Common myeloid progenitor, CD34-positive (primary cell): ENCODE data around the gene CASKIN1.

Source experiments
- CTCF ChIA-PET: fragments of 350-600 bp; sonication (Branson Sonifier 250); formaldehyde crosslinking; loops from one replicate; lab custom pipeline; 2021; ENCODE audit warnings: antibody characterized with exemption; lab: Charles Lee
- POLR2A ChIA-PET: fragments of 350-600 bp; sonication (Branson Sonifier 250); formaldehyde crosslinking; loops from one replicate; lab custom pipeline; 2021; ENCODE audit warnings: antibody characterized with exemption; lab: Charles Lee
- DNase-seq, 3 donors: peaks; one replicate each; pipeline versions ENCODE4 v3.0.0 to v3.0.0-alpha.2; 2013
- H3K27ac ChIP-seq, 2 experiments: 1 replicate in 1 of 2; 2 replicates in 1 of 2; pipeline ENCODE4 v1.7.0; 2013; ENCODE audit warnings: inconsistent platforms in 2 of 2, low read length in 2 of 2, mild to moderate bottlenecking in 2 of 2, low read depth in 1 of 2, moderate library complexity in 1 of 2; ENCODE audit not compliant: severe bottlenecking in 2 of 2, insufficient read depth in 1 of 2, poor library complexity in 1 of 2
- H3K27me3 ChIP-seq, 5 experiments: replicated peaks in 2 of 5; 1 replicate in 3 of 5; 2 replicates in 2 of 5; pipeline versions ENCODE4 v1.6.1 to v1.7.0; 2013; ENCODE audit warnings: low read length in 4 of 5, mild to moderate bottlenecking in 2 of 5, moderate library complexity in 2 of 5, inconsistent platforms in 1 of 5; ENCODE audit not compliant: insufficient read depth in 5 of 5, control insufficient read depth in 4 of 5
- H3K36me3 ChIP-seq, 4 experiments: 1 replicate in 2 of 4; 2 replicates in 2 of 4; pipeline versions ENCODE4 v1.6.1 to v1.7.0; 2013; ENCODE audit warnings: low read length in 3 of 4, control low read depth in 1 of 4, mild to moderate bottlenecking in 1 of 4; ENCODE audit not compliant: control insufficient read depth in 4 of 4, insufficient read depth in 4 of 4
- H3K4me1 ChIP-seq, 4 experiments: 1 replicate in 3 of 4; 2 replicates in 1 of 4; pipeline versions ENCODE4 v1.6.1 to v1.7.1; 2013; ENCODE audit warnings: low read length in 3 of 4, mild to moderate bottlenecking in 3 of 4, control low read depth in 1 of 4, inconsistent platforms in 1 of 4, moderate library complexity in 1 of 4; ENCODE audit not compliant: control insufficient read depth in 4 of 4, insufficient read depth in 4 of 4; ENCODE audit errors: control extremely low read depth in 1 of 4
- H3K4me3 ChIP-seq, 7 experiments: 1 replicate in 4 of 7; 2 replicates in 3 of 7; pipeline versions ENCODE4 v1.5.1 to v1.7.0; 2013; ENCODE audit warnings: mild to moderate bottlenecking in 7 of 7, low read length in 6 of 7, moderate library complexity in 6 of 7, inconsistent platforms in 2 of 7, low read depth in 2 of 7, control low read depth in 1 of 7; ENCODE audit not compliant: insufficient read depth in 4 of 7, control insufficient read depth in 1 of 7; ENCODE audit errors: extremely low read depth in 1 of 7
- H3K9me3 ChIP-seq, 5 experiments: 1 replicate in 4 of 5; 2 replicates in 1 of 5; pipeline versions ENCODE4 v1.6.1 to v1.7.1; 2013; ENCODE audit warnings: low read length in 4 of 5, mild to moderate bottlenecking in 2 of 5, inconsistent platforms in 1 of 5, low read depth in 1 of 5, moderate library complexity in 1 of 5; ENCODE audit not compliant: control insufficient read depth in 4 of 5, insufficient read depth in 2 of 5; ENCODE audit errors: control extremely low read depth in 1 of 5
- WGBS: methylation state at CpG from one replicate; pipeline ENCODE4 v1.1.5; 2013; ENCODE audit not compliant: insufficient coverage; 5-methylcytosine and 5-hydroxymethylcytosine counted together

CASKIN1 gene

DNA sequence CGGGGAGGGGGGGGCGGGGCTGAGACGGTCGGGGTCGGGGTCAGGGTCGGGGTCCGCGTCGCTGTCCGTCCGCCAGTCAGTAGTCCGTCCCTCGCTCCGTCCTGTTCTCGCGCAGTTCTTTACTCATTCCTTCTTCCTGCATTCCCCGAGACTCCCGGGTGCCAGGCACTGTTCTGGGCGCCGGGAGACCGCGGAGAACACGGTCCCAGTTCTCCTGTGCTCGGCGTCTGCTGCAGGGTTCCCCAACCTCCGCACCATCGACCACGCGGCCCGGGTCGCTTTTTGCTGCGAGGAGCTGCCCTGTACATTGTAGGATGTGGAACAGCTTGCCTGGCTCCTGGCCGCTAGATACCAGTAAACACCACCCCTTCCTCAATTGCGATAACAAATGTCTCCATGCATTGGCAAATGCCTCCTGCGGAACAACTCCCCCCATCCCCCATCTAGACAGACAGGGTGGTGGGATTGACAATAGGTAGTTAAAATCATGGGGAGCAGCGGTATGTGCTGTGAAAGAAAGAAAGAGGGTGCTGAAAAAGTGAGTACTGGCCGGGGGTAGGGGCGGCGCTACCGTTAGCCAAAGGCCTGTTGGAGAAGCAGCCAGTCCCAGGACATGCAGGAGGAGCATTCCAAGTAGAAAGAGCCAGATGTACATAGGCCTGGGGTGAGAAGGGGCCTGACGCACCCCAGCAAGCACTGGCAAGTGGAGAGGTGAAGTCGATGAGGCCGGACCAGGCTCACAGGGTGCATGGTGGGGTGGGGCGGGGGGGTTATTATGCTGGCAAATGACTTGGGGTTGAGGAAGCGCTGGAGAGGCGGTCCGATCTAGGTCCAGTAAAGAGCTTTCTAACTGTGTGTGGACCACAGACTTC lies 40.2 kb downstream of the CASKIN1 start:
- peak overlapping the region; percentile 49 to 98 (median 83) for H3K4me3 ChIP-seq
- H3K9me3 ChIP-seq, result no peaks in the 10 kb centered on the region
- WGBS, result 8% methylated on average over 35 of the region's 47 CpGs
- DNase-seq, result peak; percentile 25 to 57 (median 46)
- peak overlapping the region; percentile 50 to 73 for H3K27ac ChIP-seq
- POLR2A ChIA-PET, result interaction anchor here (0.6 to 2.7 kb wide), 19 partner anchors 10 to 373 kb away, joined by 3 to 15 read pairs (median 4); partner anchors contain the start of genes AMDHD2, ECI1, MLST8 and NTHL1
- H3K36me3 ChIP-seq, result peaks cover 2 to 39% (median 12%) of the 10 kb centered on the region in 4 experiments
- H3K4me1 ChIP-seq, result peaks cover 6 to 46% (median 45%) of the 10 kb centered on the region in 4 experiments
- no peaks in the 10 kb centered on the region for H3K27me3 ChIP-seq
- CTCF ChIA-PET, result interaction anchor here (1.5 to 5.3 kb wide), 4 partner anchors 16 to 150 kb away, joined by 3 to 80 read pairs (median 4); partner anchors contain the start of gene ECI1

DNA sequence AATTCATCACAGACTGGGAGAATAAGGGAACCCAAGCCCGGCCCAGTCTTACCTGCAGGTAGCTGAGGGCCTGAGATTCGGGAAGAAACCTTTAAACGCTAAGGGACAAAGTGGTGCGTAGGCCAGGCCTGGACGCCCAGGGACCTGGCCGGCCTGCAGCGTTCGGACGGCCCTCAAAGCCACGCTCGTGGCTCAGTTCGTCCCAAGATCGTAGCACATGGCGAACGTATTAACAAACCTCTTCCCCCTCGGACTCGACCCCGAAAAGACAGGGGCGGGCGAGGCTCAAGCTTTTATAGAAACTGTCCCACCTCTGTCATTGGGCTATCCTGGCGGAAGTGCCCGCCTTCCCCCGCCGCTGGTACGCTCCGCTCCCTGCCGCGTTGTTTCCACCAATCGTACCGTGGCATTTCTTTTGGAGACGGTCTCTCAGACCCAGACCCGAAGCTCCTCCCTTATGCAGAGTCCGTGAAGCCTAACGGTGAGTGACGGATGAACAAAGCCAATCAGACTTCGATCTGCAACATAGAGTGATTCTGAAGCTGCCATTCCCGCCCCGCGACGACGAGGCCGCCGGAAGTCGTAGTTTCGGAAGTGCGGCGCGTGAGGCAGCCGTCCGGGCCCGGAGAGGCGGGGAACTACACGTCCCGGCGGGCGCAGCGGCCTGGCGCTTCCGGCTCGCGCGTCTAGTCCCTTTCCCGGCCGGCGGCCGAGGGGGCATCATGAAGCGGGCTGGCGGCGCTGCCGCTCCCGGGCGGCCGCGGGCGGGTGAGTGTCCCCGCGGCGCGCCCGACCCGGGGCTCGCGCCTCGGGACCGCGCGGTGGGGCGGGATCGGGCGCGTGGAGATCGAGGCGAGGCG lies 41.1 kb downstream of the CASKIN1 start, which contains the start of gene TRAF7:
Gene TRAF7 (plus strand): TSS at position 692 of the 860 bp plus-strand sequence. CDS start 8,139 bp downstream, outside the sequence.
- POLR2A ChIA-PET, result interaction anchor here (0.6 to 2.7 kb wide), 27 partner anchors 9 to 372 kb away, joined by 3 to 15 read pairs (median 4); partner anchors contain the start of genes AMDHD2, CCNF, ECI1 and MLST8
- under 1% methylated on average over 49 of the region's 94 CpGs for WGBS
- DNase-seq, result peak; percentile 100
- no peaks in the 10 kb centered on the region for H3K27me3 ChIP-seq
- peak within 1 kb of the TSS; percentile 78 to 98 (median 88) for H3K4me3 ChIP-seq
- peaks cover 2 to 45% (median 15%) of the 10 kb centered on the region in 4 experiments for H3K36me3 ChIP-seq
- CTCF ChIA-PET, result interaction anchor here (0.7 to 5.3 kb wide), 7 partner anchors 9 to 155 kb away, joined by 3 to 80 read pairs (median 4); no protein-coding TSS in a partner anchor
- peaks cover 6 to 55% (median 47%) of the 10 kb centered on the region in 4 experiments for H3K4me1 ChIP-seq
- no peaks in the 10 kb centered on the region for H3K9me3 ChIP-seq
- peak within 1 kb of the TSS; percentile 50 to 83 for H3K27ac ChIP-seq

DNA sequence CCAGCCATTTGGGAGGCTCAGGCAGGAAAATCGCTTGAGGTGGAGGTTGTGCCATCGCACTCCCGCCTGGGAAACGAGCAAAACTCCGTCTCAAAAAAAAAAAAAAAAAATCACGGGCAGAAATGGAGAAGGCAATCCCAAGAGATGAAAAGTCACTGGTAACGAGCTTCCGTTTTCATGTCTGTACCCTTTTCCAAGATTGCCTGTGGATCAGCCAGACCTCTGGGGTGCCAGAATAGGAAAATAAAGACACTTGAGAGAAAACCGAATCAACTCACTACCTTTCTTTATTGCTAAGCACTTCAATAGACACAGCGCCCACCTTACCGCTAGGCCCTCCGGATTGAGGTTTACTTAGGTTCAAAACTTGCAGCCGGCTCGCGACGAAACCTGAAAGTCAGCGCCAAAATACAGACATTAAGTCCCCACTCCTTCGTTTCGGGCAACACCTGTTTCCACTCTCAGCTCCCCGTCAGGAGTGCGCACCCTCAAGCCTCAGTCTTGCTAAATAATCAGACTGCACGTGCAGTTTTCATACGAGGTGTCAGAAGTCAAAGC lies 41.8 kb downstream of the CASKIN1 start:
- H3K36me3 ChIP-seq, result peaks cover 2 to 45% (median 15%) of the 10 kb centered on the region in 4 experiments
- CTCF ChIA-PET, result interaction anchor here (0.7 to 5.3 kb wide), 7 partner anchors 8 to 154 kb away, joined by 3 to 80 read pairs (median 4); no protein-coding TSS in a partner anchor
- peak overlapping the region; percentile 50 to 83 for H3K27ac ChIP-seq
- DNase-seq, result no peak
- no peaks in the 10 kb centered on the region for H3K9me3 ChIP-seq
- no peaks in the 10 kb centered on the region for H3K27me3 ChIP-seq
- 4% methylated on average over 20 of the region's 23 CpGs for WGBS
- peaks cover 6 to 62% (median 54%) of the 10 kb centered on the region in 4 experiments for H3K4me1 ChIP-seq
- H3K4me3 ChIP-seq, result peak overlapping the region; percentile 78 to 98 (median 88)
- POLR2A ChIA-PET, result interaction anchor here (0.7 to 2.7 kb wide), 19 partner anchors 9 to 347 kb away, joined by 3 to 15 read pairs (median 4); partner anchors contain the start of genes CCNF, NTHL1, RPS2 and TSC2

DNA sequence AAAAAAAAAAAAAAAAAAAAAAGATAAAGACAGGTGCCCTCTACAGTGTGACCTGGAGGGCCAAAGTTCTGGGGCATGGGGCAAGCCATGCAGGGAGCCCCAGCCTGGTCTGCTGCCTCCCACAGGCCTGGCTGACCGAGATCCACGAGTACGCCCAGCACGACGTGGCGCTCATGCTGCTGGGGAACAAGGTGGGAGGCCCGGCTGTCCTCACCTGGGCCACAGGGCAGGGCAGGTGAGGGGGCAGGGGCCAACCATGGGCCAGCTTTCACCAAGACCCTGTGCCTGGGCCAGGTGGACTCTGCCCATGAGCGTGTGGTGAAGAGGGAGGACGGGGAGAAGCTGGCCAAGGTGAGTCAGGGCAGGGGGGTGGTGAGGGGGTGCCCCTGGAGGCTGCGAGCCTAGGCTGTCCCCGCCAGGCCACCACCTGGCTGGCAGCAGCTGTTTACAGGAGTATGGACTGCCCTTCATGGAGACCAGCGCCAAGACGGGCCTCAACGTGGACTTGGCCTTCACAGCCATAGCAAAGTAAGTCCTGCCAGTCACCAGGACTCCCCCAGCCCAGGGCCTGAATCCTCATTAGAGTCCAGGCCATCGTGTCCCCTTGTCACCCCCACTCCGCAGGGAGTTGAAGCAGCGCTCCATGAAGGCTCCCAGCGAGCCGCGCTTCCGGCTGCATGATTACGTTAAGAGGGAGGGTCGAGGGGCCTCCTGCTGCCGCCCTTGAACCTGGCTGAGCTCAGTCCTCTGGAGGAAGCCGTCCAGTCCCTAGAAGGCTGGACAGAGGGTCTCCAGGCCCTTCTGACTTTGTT lies 43.5 kb downstream of the CASKIN1 start:
- DNase-seq, result no peak
- H3K4me1 ChIP-seq, result peaks cover 6 to 73% (median 65%) of the 10 kb centered on the region in 4 experiments
- H3K36me3 ChIP-seq, result peaks cover 2 to 39% (median 15%) of the 10 kb centered on the region in 4 experiments
- CTCF ChIA-PET, result interaction anchor here (0.8 to 5.3 kb wide), 12 partner anchors 9 to 151 kb away, joined by 3 to 80 read pairs (median 4); partner anchors contain the start of gene ECI1
- POLR2A ChIA-PET, result interaction anchor here (1.4 to 2.7 kb wide), 3 partner anchors 130 to 148 kb away, joined by 4 to 15 read pairs (median 8); no protein-coding TSS in a partner anchor
- H3K27me3 ChIP-seq, result no peaks in the 10 kb centered on the region
- peak overlapping the region in 1 of 2 experiments; percentile 83 for H3K27ac ChIP-seq
- 72% methylated on average over 25 of the region's 25 CpGs for WGBS
- peak overlapping the region; percentile 1 to 98 (median 88) for H3K4me3 ChIP-seq
- no peaks in the 10 kb centered on the region for H3K9me3 ChIP-seq

DNA sequence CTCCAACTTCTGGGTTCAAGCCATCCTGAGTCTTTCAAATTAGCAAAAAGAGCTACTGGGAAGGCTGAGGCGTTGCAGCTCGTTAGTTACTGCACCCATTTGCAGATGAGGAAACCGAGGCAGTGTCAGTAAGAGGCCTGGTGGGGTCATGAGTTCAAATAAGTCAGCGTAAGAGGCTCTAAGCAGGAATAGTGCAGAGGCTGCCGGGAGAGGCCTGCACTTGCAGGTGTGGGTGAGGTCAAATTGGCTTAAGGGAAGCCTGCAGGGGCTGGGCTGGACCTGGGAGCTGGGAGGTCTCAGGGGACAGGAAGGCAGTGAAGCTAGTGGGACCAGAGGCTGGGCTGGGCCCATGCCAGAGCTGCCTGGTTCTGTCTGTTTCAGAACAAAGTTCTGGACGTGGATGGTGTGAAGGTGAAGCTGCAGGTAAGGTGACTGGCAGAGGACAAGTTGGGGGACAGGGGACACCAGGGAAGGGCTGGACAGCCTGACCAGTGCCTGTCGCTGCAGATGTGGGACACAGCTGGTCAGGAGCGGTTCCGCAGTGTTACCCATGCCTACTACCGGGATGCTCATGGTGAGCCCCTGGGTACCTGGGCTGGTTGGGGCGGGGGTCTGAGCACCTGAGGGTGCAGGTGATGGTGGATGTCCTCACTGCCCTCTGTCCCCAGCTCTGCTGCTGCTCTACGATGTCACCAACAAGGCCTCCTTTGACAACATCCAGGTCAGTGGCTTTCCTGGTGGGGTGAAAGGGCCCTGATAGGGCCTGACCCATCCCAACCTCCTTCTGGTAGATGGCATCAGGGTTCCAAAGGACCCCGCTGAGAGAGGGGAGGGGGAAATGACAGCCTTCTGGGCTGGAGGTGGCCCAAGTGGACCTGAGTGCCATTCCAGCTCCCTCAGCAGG lies 45.0 kb downstream of the CASKIN1 start:
- no peak for DNase-seq
- H3K4me3 ChIP-seq, result peak overlapping the region in 1 of 7 experiments; percentile 21
- ChIA-PET CTCF (interaction anchor here (0.6 to 5.3 kb wide), 8 partner anchors 8 to 446 kb away, joined by 3 to 80 read pairs (median 4); partner anchors contain the start of genes NTHL1 and TSC2), POLR2A (no interaction called here)
- H3K9me3 ChIP-seq, result no peaks in the 10 kb centered on the region
- 96% methylated on average over 9 of the region's 13 CpGs for WGBS
- H3K4me1 ChIP-seq, result peaks cover 6 to 75% (median 61%) of the 10 kb centered on the region in 4 experiments
- no peaks in the 10 kb centered on the region for H3K27me3 ChIP-seq
- H3K36me3 ChIP-seq, result peaks cover 2 to 38% (median 15%) of the 10 kb centered on the region in 4 experiments
- no peak overlapping the region for H3K27ac ChIP-seq
